ENCODE measurements around the gene FSCN2.
"Not testable (repeated sequence)": the region's sequence is repeated elsewhere in the genome, so short reads cannot be mapped to it uniquely, and the experiment has no call there.

FSCN2 gene

DNA sequence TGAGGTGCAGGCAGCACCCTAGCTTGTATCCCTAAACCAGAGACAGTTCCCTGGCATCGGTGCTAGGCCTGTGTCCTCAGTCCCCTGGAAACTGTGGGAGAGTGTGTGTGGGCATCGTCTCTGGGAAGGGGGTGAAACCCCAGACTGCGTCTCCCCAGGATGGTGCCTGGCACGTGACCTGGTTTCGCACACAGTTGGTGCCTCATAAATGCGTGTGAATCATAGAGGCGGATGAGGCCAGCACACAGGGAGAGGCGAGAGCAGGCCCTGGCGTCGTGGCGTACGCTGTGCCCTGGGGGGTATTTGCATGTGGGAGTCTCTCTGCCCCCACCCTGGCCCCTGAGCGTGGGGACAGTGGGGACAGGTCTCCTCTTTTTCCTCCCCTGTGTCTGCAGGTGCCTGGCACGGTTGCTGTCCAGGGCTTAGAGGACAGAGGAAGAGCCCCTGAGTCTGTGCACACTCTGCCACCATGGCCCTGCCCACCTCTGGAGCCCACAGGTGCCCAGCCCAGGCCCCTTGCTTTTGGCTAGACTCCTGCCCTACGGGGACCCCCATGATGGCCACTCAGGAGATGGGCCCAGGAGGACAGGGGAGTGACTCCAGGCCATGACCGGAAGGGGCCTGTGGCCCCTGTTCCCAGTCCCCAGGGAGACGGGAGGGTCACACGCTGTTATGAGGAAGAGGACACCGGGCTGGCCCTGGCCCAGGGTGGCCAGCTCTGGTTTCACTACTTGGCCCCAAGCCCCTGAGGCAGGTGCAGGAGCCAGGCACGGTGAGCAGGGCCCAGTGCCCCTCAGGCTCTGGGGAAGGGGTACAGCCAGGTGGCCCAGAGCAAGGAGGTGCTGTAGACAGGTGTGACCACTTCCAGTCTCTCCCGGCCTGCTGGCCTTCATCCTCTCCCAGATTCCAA, 1.3 kb upstream of the FSCN2 start:
- DNase-seq, result no peak

DNA sequence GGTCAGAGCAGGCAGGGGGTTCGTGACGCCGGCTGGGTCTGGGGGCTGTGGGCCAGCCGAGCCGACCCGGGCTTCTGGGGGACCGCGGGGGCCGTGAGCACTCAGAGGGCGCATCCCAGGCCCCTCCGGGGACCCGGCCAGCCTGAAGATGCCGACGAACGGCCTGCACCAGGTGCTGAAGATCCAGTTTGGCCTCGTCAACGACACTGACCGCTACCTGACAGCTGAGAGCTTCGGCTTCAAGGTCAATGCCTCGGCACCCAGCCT, 140 bp downstream of the FSCN2 start:
- DNase-seq, result no peak

DNA sequence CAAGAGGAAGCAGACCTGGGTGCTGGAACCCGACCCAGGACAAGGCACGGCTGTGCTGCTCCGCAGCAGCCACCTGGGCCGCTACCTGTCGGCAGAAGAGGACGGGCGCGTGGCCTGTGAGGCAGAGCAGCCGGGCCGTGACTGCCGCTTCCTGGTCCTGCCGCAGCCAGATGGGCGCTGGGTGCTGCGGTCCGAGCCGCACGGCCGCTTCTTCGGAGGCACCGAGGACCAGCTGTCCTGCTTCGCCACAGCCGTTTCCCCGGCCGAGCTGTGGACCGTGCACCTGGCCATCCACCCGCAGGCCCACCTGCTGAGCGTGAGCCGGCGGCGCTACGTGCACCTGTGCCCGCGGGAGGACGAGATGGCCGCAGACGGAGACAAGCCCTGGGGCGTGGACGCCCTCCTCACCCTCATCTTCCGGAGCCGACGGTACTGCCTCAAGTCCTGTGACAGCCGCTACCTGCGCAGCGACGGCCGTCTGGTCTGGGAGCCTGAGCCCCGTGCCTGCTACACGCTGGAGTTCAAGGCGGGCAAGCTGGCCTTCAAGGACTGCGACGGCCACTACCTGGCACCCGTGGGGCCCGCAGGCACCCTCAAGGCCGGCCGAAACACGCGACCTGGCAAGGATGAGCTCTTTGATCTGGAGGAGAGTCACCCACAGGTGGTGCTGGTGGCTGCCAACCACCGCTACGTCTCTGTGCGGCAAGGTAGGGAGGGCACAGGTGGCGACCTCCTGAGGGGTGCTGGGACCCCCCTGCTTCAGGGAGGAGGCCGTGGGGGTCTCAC, 667 bp downstream of the FSCN2 start:
- DNase-seq, result no peak

DNA sequence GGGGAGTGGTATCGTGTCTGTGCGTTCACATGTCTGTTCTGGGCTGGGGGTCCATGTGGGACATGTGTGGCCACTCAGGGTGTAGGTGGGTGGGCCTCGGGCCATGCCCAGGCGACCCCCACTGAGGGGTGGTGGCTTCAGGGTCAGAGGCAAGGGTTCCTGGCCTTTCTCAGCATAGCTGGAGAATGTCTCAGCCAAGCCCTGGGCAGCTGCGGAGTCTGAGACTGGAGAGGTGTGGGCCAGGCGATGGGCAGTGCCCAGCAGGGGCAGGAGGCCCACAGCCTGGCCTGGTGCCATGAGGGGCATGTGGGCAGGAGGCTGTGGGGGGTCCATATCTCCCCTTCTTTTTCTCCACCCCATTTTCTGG, 1.2 kb downstream of the FSCN2 start:
- no peak for DNase-seq

DNA sequence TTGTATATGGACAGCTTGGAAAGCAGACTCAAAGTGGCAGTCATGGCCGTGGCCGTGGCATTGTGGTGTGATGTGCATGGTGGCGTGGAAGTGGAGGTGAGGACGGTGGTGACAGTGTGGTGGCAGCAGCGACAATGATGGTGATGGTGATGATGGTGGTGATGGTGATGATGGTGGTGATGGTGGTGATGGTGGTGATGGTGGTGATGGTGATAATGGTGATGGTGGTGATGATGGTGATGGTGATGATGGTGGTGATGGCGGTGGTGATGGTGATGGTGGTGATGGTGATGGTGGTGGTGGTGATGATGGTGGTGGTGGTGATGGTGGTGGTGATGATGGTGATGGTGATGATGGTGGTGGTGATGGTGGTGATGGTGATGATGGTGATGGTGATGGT, 2.8 kb downstream of the FSCN2 start:
- not testable (repeated sequence) for DNase-seq

DNA sequence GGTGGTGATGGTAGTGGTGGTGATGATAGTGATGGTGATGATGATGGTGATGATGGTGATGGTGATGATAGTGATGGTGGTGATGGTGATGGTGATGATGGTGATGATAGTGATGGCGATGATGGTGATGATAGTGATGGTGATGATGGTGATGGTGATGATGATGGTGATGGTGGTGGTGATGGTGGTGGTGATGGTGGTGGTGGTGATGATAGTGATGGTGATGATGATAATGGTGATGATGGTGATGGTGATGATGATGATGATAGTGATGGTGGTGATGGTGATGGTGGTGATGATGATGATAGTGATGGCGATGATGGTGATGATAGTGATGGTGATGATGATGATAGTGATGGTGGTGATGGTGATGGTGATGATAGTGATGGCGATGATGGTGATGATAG, 3.8 kb downstream of the FSCN2 start:
- not testable (repeated sequence) for DNase-seq

DNA sequence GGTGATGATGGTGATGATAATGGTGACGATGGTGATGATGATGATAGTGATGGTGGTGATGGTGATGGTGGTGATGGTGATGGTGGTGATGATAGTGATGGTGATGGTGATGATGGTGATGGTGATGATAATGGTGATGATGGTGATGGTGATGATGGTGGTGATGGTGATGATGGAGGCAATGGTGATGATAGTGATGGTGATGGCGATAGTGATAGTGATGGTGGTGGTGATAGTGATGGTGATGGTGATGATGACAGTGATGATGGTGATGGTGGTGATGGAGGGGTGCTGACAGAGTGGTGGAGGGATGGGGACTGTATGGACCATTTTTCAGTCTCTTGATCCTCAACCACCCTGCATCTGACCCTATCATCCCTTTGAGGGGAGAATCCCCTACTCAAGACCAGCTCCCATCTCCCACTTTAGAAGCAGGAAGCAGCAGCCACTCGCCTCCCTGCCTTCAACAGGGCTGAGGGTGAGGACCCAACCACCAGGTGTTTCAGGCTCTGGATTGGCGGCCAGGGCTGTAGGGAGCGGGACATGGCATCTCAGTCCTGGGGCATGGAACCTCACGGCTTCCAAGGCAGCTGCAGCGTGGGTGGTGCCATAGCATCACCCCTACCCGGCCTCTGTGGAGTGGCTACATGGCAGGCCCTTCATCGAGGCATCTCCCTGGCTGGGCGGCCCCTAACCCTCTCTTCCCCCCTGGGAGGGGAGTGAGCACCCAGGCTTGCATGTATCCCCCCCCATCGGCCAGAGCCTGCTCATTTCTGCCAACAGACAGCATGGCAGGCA, 4.5 kb downstream of the FSCN2 start:
- DNase-seq, result no peak

DNA sequence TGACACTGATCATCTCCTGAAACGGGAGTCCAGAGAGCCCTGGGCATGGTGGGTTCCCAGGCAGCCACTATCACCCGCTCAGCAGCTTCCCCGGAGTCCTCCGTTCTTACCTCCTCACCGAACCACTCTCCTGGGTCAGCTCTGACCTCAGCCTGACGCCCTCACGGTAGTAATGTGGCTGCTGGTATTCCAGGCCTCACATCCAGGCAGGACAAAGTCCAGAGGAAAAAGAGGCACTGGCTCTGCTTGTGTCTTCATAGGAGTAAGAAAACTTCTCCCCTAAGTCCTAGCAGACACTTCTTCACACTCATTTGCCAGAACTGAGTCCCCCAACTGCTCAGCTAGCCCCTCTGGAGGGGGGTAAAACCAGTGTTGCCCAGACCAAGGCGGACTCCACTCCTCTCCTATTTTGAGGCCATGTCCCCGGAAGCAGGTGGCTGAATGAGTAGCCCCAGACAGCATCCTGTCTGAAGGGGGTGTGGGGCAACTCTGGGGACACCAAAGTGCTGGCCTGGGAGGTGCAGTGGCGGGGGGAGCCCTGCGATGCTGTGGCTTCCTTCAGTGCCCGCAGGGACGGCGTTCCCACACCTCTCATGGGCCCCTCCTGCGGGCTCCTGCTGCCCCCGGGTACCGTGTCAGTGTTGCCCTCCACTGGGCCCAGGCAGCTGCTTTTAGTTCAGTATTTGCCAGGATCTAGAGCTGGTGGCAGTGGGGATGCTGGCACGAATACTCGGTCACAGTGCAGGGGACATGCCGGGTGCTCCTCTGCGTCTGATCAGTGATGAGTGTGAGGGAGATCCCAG, 5.4 kb downstream of the FSCN2 start:
- DNase-seq, result no peak

DNA sequence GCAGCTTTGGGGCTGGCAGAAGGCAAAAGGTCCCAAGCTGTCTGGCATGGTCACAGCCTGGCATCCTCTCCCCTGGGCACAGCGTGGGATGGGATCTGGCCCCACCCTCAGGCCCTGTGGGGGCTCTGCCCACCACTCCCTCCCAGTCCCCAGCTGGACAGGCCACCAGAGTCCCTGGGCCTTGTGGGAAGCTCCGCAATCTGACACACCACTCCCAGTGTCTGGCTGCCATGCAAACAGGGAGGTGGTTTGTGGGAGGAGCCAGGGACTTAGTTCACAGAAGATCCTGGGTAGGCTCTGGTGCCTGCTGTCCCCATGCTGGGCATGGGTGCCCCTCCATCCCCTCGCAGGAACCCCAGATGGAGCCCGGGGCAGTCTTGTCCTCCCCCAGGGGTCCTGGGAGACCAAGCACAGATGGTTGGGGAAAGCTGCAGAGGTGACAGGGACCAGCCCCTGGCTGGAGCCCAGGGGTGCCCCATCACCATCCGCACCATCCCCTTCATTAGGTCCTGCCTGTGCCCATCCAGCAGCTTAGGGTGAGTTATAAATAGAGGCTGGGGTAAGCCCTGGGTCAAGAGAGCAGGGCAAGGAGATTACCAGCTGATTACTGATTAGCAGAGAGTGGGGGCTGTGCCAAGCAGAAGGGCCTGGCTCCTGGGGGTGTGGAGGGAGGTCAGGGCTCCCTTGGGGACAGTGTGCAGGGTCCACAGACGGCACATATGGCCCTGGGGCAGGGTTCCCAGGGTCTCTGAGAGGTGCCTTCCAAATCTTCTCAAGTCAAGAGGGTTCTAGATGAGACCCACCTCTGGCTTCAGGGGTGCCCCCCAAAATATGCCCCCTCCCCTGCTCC, 6.2 kb downstream of the FSCN2 start:
- no peak for DNase-seq

DNA sequence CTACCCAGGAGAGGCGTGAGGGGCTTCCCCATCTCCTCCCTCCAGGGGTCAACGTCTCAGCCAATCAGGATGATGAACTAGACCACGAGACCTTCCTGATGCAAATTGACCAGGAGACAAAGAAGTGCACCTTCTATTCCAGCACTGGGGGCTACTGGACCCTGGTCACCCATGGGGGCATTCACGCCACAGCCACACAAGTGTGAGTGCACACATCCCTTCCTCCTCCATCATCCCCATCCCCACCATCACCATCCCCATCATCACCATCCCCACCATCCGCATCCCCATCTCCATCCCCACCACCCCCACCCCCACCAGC, 6.8 kb downstream of the FSCN2 start:
- no peak for DNase-seq

DNA sequence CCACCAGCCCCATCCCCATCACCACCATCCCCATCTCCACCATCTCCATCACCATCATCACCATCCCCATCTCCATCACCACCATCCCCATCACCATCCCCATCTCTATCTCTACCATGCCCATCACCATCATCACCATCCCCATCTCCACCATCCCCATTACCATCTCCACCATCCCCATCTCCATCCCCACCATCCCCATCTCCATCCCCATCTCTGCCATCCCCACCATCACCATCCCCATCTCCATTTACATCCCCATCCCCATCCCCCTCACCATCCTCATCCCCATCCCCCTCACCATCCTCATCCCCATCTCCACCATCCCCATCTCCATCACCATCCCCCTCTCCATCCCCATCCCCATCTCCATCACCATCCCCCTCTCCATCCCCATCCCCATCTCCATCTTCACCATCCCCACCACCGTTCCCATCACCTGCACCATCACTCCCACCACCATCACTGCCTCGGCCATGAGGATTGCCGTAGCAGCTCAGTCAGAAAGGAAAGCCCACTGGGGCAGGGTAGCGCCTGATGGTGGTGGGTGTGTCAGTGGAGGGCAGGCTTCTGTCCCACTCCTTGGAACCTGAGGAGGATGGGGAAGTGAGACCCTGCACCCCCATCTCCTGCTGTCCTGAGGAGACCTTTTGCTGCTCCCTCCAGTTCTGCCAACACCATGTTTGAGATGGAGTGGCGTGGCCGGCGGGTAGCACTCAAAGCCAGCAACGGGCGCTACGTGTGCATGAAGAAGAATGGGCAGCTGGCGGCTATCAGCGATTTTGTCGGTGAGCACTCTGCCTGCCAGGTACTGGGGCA, 7.5 kb downstream of the FSCN2 start:
- DNase-seq, result no peak

DNA sequence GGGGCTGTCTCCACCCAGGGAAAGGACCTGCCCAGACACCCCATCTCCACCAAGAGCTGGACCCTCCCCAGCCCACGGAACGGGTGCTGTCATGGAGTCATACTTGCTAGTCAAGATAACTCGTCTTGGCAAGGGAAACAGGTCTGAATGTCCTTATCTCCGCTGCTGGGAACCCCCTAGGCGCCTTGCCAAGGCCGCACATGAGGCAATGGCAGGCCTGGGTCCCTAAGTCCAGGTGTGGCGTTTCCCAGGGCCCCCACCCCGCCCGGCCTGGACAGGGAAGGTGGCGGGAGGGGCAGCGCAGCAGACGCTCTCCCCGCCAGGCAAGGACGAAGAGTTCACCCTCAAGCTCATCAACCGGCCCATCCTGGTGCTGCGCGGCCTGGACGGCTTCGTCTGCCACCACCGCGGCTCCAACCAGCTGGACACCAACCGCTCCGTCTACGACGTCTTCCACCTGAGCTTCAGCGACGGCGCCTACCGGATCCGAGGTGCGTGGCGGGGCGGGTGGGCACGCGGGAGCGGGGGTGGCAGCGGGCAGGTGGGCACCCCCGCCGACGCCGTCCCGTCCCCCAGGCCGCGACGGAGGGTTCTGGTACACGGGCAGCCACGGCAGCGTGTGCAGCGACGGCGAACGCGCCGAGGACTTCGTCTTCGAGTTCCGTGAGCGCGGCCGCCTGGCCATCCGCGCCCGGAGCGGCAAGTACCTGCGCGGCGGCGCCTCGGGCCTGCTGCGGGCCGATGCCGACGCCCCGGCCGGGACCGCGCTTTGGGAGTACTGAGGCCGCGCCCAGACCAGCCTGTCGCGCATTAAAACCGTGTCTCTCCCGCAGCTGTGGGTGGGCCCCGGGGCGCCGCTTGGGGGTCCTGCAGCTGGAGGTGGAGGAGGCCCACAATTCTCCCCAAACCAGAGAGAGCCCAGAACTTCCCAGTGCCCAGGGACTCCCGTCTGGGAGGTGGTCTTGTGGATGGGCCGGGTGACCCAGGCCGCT, 8.4 kb downstream of the FSCN2 start:
- no peak for DNase-seq

DNA sequence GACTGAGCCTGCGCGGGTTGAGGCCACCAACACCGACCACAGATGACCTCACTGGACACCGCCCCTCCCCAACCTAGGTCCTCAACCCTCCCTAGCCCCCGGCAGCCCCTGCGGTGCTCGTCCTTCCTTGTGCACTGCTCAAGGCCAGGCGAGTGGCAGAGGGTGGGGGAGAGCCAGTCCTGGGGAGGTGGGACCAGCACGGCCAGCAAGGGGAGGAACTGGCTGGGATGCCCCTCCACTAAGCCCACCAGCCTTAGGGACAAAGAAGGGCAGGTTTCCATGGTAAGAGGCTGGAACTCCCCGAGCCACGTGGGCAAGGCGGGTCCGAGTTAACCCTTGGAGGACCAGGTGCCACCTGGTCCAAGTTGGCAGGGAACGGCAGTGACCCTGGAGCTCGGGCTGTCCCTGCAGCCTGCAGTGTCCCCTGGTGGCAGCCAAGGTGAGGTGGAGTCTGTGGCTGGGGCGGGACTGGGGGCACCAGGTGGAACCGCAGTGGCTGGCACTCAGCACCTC, 9.2 kb downstream of the FSCN2 start:
- DNase-seq, result peak; percentile 8

DNA sequence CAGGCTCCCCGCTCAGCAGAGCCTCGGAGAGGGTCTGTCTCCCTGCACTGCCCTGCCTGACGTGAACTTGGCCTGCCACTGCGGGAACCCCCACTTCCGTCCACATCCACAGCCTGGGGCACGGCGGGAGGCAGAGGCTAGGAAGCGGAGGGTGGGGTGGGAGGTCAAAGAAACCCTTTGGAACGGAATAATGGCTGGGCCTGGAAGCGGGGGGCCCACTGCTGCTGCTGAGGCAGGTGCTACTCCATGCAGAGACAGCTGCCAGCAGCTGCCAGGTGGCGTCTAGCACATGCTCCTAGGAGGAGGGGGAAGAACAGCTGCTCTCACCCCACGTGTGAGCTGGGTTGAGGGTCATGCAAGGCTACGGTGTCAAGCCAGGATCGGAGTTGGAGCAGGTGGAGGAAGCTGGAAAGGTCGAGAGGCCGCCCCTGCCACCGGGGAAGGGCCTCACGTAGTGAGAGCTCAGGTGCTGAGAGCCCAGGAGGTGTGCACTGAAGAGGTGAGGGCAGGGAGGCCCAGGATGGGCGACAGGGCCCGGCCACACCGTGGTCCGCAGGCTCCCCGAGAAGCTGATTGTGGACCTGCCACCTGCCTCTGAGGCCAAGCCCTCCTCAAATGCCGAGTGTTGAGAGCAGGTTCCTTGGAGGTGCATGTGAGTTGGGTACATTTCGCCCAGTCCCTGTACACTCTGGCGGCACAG, 9.8 kb downstream of the FSCN2 start:
- DNase-seq, result no peak

DNA sequence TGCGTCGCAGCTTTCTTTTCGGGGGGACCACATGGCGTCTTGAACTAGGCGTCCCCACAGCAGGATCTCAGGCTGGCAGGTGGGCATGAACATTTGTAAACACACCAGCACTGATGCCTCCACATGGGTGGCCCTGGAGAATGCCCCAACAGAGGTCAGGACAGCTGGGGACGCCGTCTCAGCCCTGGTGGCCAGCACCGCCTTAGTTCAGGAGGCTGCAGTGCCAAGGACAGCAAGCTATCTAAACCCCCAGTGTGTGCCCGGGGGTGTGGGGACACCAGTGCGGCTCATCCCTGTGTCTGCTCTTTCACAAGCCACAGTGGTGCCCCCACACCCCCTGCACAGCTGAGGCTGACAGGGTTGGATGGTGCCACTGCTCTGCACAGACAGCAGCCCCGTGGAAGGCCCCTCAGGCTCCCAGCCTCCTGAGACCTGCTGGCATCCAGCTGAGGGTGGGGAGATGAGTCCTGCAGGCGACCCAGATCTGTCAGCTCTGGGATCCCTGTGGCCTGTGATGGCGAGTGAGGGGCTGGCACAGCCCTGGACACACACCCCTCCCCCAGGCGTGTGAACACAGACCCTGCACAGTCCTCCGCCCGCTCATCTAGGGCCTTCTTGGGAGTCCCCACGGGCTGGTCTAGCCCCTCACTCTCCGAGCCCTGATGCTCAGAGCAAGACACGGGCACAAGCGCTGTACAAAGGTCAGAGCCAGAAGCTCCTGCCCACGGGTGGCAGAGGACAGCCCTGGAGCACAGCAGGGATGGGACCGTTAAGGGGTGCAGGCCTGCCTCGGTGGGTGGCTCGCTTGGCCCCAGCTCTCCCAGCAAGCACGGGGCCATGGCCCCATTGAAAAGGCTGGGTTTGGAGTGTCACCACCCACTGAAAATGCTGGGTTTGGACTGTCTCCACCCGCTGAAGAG, 10.7 kb downstream of the FSCN2 start:
- no peak for DNase-seq

DNA sequence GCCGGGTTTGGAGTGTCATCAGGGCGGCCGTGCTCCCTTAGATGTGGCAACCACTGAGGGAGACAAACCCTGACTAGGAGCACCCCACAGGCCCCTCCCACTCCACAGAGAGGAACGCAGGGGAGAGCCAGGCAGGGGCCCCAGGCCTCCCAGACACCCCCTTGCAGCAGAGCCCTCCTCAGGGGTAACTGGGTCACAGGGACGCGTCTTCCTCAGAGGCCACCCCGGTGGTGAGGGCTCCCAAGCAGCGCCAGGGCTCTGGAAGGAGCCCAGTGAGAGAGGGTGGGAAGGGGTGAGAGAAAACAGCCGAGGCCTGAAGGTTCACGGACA, 11.4 kb downstream of the FSCN2 start:
- no peak for DNase-seq

DNA sequence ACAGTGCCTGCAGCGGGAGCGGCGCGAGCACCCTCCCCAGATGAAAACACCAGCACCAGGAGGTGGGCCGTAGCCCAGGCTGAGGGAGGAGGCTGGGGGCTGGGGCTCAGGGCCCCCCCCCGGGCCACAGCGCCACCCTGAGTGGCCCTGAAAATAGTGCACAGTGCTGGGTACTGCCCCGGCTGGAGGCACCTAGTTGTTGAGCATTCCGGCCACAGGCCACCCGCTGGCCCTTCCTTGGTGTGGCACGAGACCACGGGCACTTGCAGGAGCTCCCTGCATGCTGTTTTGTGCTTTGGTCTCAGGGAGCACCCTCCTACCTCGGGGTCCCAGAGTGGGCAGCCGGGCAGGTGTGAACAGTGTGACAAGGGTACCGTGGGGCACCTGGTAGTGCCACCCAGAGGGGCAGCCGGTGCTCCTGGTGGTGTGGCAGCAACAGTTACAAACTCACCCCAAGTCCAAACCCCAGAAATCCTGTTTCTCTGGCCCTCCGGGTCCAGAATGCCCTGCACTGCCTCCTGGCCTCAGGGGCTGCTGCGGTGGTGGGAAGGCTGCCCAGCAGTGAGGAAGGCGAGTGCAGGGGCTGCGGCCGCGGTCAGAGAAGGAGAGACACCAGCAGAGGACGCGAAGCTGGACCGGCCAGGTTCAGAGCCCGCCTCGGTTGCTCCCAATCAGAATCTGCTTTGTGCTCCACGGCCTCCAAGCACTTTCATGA, 11.9 kb downstream of the FSCN2 start:
- DNase-seq, result no peak

Data from effector CD8-positive, alpha-beta T cell (primary cell).